Astrocyte (in vitro differentiated cells and primary cell): ENCODE data around the gene EARS2. TPM values are rescaled to one million over a fixed set of nuclear protein-coding genes. Genes with fewer than 3 reads are reported as not detected.

ENCODE experiments used
- DNase-seq: peaks from one replicate; pipeline ENCODE4 v3.0.0-alpha.2; 2010; ENCODE audit warnings: low read depth
- FAIRE-seq: peaks from 2 replicates; lab custom pipeline; 2011; peaks lifted over from hg19 to GRCh38; lab: Jason Lieb, UNC
- H2AFZ ChIP-seq: 2 replicates; pipeline ENCODE4 v1.6.0; 2012; ENCODE audit warnings: low read depth, low read length, inconsistent platforms
- H3K27ac ChIP-seq: 2 replicates; pipeline ENCODE4 v1.5.1; 2011; ENCODE audit warnings: low read depth, low read length, inconsistent platforms
- H3K27me3 ChIP-seq: 2 replicates; pipeline ENCODE4 v1.6.0; 2011; ENCODE audit warnings: low read length, inconsistent platforms; ENCODE audit not compliant: insufficient read depth
- H3K36me3 ChIP-seq: 2 replicates; pipeline ENCODE4 v1.5.1; 2011; ENCODE audit warnings: low read length, inconsistent platforms; ENCODE audit not compliant: insufficient read depth
- H3K4me1 ChIP-seq: 2 replicates; pipeline ENCODE4 v1.5.1; 2011; ENCODE audit warnings: low read length, inconsistent platforms; ENCODE audit not compliant: insufficient read depth
- H3K4me2 ChIP-seq: 2 replicates; pipeline ENCODE4 v1.6.0; 2012; ENCODE audit warnings: low read length, inconsistent platforms
- H3K4me3 ChIP-seq: 2 replicates; pipeline ENCODE4 v1.5.1; 2011; ENCODE audit warnings: low read depth, mild to moderate bottlenecking, low read length, inconsistent platforms; ENCODE audit not compliant: insufficient read depth
- H3K79me2 ChIP-seq: 2 replicates; pipeline ENCODE4 v1.6.0; 2012; ENCODE audit warnings: mild to moderate bottlenecking, low read length, inconsistent platforms; ENCODE audit not compliant: insufficient read depth
- H3K9ac ChIP-seq: 2 replicates; pipeline ENCODE4 v1.6.0; 2012; ENCODE audit warnings: mild to moderate bottlenecking, low read length, inconsistent platforms
- H3K9me3 ChIP-seq: 2 replicates; pipeline ENCODE4 v1.5.1; 2012; ENCODE audit warnings: low read depth, mild to moderate bottlenecking, low read length, inconsistent platforms; ENCODE audit not compliant: insufficient read depth
- H4K20me1 ChIP-seq: 2 replicates; pipeline ENCODE4 v1.6.0; 2012; ENCODE audit warnings: low read length, inconsistent platforms; ENCODE audit not compliant: insufficient read depth
- H3K27ac Mint-ChIP-seq: one replicate; pipeline ENCODE4 v1.8.0; 2021; ENCODE audit warnings: mild to moderate bottlenecking, mixed read lengths; ENCODE audit not compliant: unreplicated experiment
- H3K27me3 Mint-ChIP-seq: one replicate; pipeline ENCODE4 v1.8.0; 2021; ENCODE audit warnings: low read depth, mixed read lengths; ENCODE audit not compliant: unreplicated experiment
- H3K36me3 Mint-ChIP-seq: one replicate; pipeline ENCODE4 v1.8.0; 2021; ENCODE audit warnings: low read depth, mixed read lengths; ENCODE audit not compliant: unreplicated experiment
- H3K4me1 Mint-ChIP-seq: one replicate; pipeline ENCODE4 v1.8.0; 2021; ENCODE audit warnings: low read depth, mixed read lengths; ENCODE audit not compliant: unreplicated experiment
- H3K4me3 Mint-ChIP-seq: one replicate; pipeline ENCODE4 v1.8.0; 2021; ENCODE audit warnings: mild to moderate bottlenecking, moderate library complexity, mixed read lengths; ENCODE audit not compliant: unreplicated experiment
- H3K9me3 Mint-ChIP-seq: one replicate; pipeline ENCODE4 v1.8.0; 2021; ENCODE audit warnings: mild to moderate bottlenecking, mixed read lengths; ENCODE audit not compliant: unreplicated experiment
- CTCF ChIP-seq: IDR thresholded peaks from 2 replicates; pipeline ENCODE4 v1.5.1; 2011; ENCODE audit warnings: low read depth, mild to moderate bottlenecking, inconsistent platforms, low read length, moderate library complexity; ENCODE audit not compliant: insufficient read depth
- EZH2 ChIP-seq: IDR thresholded peaks from 2 replicates; pipeline ENCODE4 v1.6.1; 2012; ENCODE audit warnings: mild to moderate bottlenecking, low read length, inconsistent platforms; ENCODE audit not compliant: insufficient read depth
- total RNA-seq: library from RNA; stranded (reverse); gene quantifications from 2 replicates; pipeline ENCODE4 v1.2.1, GENCODE V29; 2021

Gene EARS2
- total RNA-seq, 1 donor from 2014 or later: 19.4 TPM

DNA sequence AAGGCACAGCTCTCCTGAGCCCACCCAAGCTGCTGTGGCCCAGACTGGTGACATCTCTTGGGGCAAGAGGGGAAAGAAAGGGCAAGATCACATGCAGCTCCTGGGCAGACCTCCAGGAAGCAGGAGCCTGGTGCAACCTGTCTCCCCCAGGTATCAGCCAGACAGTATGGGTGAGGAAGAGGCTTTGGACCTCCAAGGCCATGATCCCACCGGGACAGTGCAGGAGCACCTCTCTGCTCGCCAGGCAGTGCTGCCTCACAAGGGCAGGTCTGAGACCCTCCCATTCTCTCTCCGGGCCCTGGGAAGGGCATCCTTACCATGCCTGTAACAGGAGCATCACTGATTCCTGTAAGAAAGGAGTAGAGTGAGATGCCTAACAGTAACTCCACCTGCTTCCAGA, 78.6 kb downstream of the EARS2 start:
- H3K4me2 ChIP-seq: no peak overlapping the region
- no peak overlapping the region for H3K9ac ChIP-seq
- Mint-ChIP-seq H3K36me3 (peaks cover 30% of the 10 kb centered on the region), H3K9me3 (no peaks in the 10 kb centered on the region), H3K27ac (no peak overlapping the region), H3K4me1 (no peaks in the 10 kb centered on the region), H3K4me3 (no peak overlapping the region), H3K27me3 (no peaks in the 10 kb centered on the region)
- no peak overlapping the region for H2AFZ ChIP-seq
- H3K4me1 ChIP-seq: no peaks in the 10 kb centered on the region
- TF ChIP-seq EZH2: no peak
- no peak for TF ChIP-seq CTCF
- no peaks in the 10 kb centered on the region for H3K79me2 ChIP-seq
- H3K36me3 ChIP-seq: peaks cover 27% of the 10 kb centered on the region
- FAIRE-seq (no peak), DNase-seq (no peak)
- peaks cover 4% of the 10 kb centered on the region for H4K20me1 ChIP-seq
- H3K27me3 ChIP-seq: no peaks in the 10 kb centered on the region
- H3K27ac ChIP-seq: no peak overlapping the region
- no peak overlapping the region for H3K4me3 ChIP-seq
- no peaks in the 10 kb centered on the region for H3K9me3 ChIP-seq

GRCh38 chr16:23476289-23476688, 80.9 kb downstream of the EARS2 start:
- no peaks in the 10 kb centered on the region for H3K27me3 Mint-ChIP-seq
- Histone ChIP-seq H3K4me2 (no peak overlapping the region), H2AFZ (no peak overlapping the region), H3K36me3 (peaks cover 21% of the 10 kb centered on the region), H3K27me3 (no peaks in the 10 kb centered on the region), H3K79me2 (no peaks in the 10 kb centered on the region), H4K20me1 (peaks cover 4% of the 10 kb centered on the region), H3K9ac (no peak overlapping the region), H3K4me1 (no peaks in the 10 kb centered on the region), H3K4me3 (no peak overlapping the region), H3K27ac (no peak overlapping the region), H3K9me3 (no peaks in the 10 kb centered on the region)
- H3K36me3 Mint-ChIP-seq: peaks cover 23% of the 10 kb centered on the region
- no peak for DNase-seq
- no peaks in the 10 kb centered on the region for H3K4me1 Mint-ChIP-seq
- TF ChIP-seq CTCF: no peak
- no peak for TF ChIP-seq EZH2
- no peak for FAIRE-seq
- no peak overlapping the region for H3K4me3 Mint-ChIP-seq
- no peaks in the 10 kb centered on the region for H3K9me3 Mint-ChIP-seq
- no peak overlapping the region for H3K27ac Mint-ChIP-seq

Other genes with a start within 250 kb of the EARS2 start
- 17.9 and 19.8 TPM in 2 replicates for gene COG7, start 104.2 kb downstream of the EARS2 start, total RNA-seq
- gene GGA2, start 46.9 kb downstream of the EARS2 start, total RNA-seq: 74.2 and 84.0 TPM in 2 replicates
- gene UBFD1, start 377 bp upstream of the EARS2 start, total RNA-seq: 144 and 146 TPM in 2 replicates
- gene NDUFAB1, start 39.0 kb upstream of the EARS2 start, total RNA-seq: 92.5 and 93.1 TPM in 2 replicates
- gene PALB2, start 84.0 kb upstream of the EARS2 start, total RNA-seq: 12.2 and 12.8 TPM in 2 replicates
- 110 and 117 TPM in 2 replicates for gene DCTN5, start 84.1 kb upstream of the EARS2 start, total RNA-seq
- 6.8 and 10.5 TPM in 2 replicates for gene PLK1, start 121.5 kb upstream of the EARS2 start, total RNA-seq
- gene ERN2, start 155.9 kb upstream of the EARS2 start, total RNA-seq: not detected in 2 replicates
- gene CHP2, start 197.7 kb upstream of the EARS2 start, total RNA-seq: not detected in 2 replicates